ENCODE measurements around the gene BGN. TPM values are rescaled to one million over a fixed set of nuclear protein-coding genes. Genes with fewer than 3 reads are reported as not detected.

BGN gene
- total RNA-seq, 2 experiments from 2014 or later: not detected

GRCh38 chrX:153493085-153493484, 1.7 kb upstream of the BGN start:
- Histone ChIP-seq H3K4me2 (ENCODE audit: low read length) (no peak overlapping the region), H2AFZ (ENCODE audit: low read length) (no peak overlapping the region), H3K9me3 (ENCODE audit: low read length) (no peaks in the 10 kb centered on the region), H3K4me1 (ENCODE audit: insufficient read depth, low read length, poor library complexity, severe bottlenecking) (no peaks in the 10 kb centered on the region), H3K4me3 (ENCODE audit: low read depth, low read length, poor library complexity, severe bottlenecking) (no peak overlapping the region), H3K79me2 (ENCODE audit: insufficient read depth, low read depth, low read length) (no peaks in the 10 kb centered on the region), H3K27ac (ENCODE audit: low read depth, low read length, poor library complexity, severe bottlenecking) (no peak overlapping the region), H3K36me3 (ENCODE audit: insufficient read depth, low read length) (no peaks in the 10 kb centered on the region), H4K20me1 (ENCODE audit: insufficient read depth, low read length) (no peaks in the 10 kb centered on the region), H3K9me2 (ENCODE audit: insufficient read depth, low read length) (no peaks in the 10 kb centered on the region)
- no peak for DNase-seq (ENCODE audit: low spot score)
- TF ChIP-seq EZH2phosphoT487 (IDR thresholded peaks at IDR 0.05; ENCODE audit: borderline replicate concordance, low read depth, low read length) (no peak), CTCF (conservative IDR thresholded peaks at IDR 0.05; ENCODE audit: low read length) (no peak)
- ChIA-PET CTCF (ENCODE audit: unreplicated experiment) (no interaction called here), POLR2A (no interaction called here)
- no TSS peak for BruUV-seq (replicated peaks)
- intact Hi-C loops (cut with micrococcal nuclease; ENCODE audit: unreplicated experiment): no loop called here

- BruUV-seq (replicated peaks): no TSS peak
- ChIA-PET CTCF (ENCODE audit: unreplicated experiment) (interaction anchor here (0.5 kb wide), 1 partner anchor 23 kb away, joined by 5 read pairs; no protein-coding TSS in a partner anchor), POLR2A (no interaction called here)
- H3K4me3 ChIP-seq (ENCODE audit: low read depth, low read length, poor library complexity, severe bottlenecking): no peak overlapping the region
- no peaks in the 10 kb centered on the region for H4K20me1 ChIP-seq (ENCODE audit: insufficient read depth, low read length)
- H2AFZ ChIP-seq (ENCODE audit: low read length): no peak overlapping the region
- intact Hi-C loops (cut with micrococcal nuclease; ENCODE audit: unreplicated experiment): no loop called here
- H3K27ac ChIP-seq (ENCODE audit: low read depth, low read length, poor library complexity, severe bottlenecking): no peak overlapping the region
- no peak for DNase-seq (ENCODE audit: low spot score)
- no peaks in the 10 kb centered on the region for H3K79me2 ChIP-seq (ENCODE audit: insufficient read depth, low read depth, low read length)
- no peaks in the 10 kb centered on the region for H3K9me2 ChIP-seq (ENCODE audit: insufficient read depth, low read length)
- no peaks in the 10 kb centered on the region for H3K36me3 ChIP-seq (ENCODE audit: insufficient read depth, low read length)
- H3K4me2 ChIP-seq (ENCODE audit: low read length): no peak overlapping the region
- TF ChIP-seq CTCF (conservative IDR thresholded peaks at IDR 0.05; ENCODE audit: low read length) (no peak), EZH2phosphoT487 (IDR thresholded peaks at IDR 0.05; ENCODE audit: borderline replicate concordance, low read depth, low read length) (no peak)
- no peaks in the 10 kb centered on the region for H3K9me3 ChIP-seq (ENCODE audit: low read length)
- no peaks in the 10 kb centered on the region for H3K4me1 ChIP-seq (ENCODE audit: insufficient read depth, low read length, poor library complexity, severe bottlenecking)
Measured at GRCh38 chrX:153494061-153494460, 719 bp upstream of the BGN start.

DNA sequence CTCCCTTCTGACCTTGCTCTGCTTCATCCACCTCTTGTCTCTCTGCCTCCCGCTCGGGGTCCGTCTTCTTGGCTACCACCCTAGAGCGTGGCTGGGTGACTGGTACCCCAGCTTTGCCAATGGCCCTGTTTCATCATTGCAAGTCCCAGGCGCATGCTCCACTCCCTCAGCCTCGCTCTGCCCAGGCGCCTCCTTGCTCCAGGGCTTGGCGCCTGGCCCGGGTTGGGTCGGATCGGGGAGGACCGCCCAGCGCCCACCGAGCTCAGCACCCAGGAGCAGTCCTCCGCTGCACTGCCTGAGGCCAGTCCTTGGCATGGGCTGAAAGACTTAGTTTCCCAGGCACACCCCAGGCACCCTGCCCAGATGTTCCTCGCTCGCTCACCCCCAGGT, 577 bp downstream of the BGN start:
- ChIA-PET CTCF (ENCODE audit: unreplicated experiment) (no interaction called here), POLR2A (no interaction called here)
- H3K27ac ChIP-seq (ENCODE audit: low read depth, low read length, poor library complexity, severe bottlenecking): no peak overlapping the region
- H3K9me2 ChIP-seq (ENCODE audit: insufficient read depth, low read length): no peaks in the 10 kb centered on the region
- DNase-seq (ENCODE audit: low spot score): no peak
- no peak overlapping the region for H3K4me3 ChIP-seq (ENCODE audit: low read depth, low read length, poor library complexity, severe bottlenecking)
- intact Hi-C loops (cut with micrococcal nuclease; ENCODE audit: unreplicated experiment): no loop called here
- H3K79me2 ChIP-seq (ENCODE audit: insufficient read depth, low read depth, low read length): no peaks in the 10 kb centered on the region
- H3K36me3 ChIP-seq (ENCODE audit: insufficient read depth, low read length): no peaks in the 10 kb centered on the region
- H2AFZ ChIP-seq (ENCODE audit: low read length): no peak overlapping the region
- BruUV-seq (replicated peaks): no TSS peak
- no peak for TF ChIP-seq EZH2phosphoT487 (IDR thresholded peaks at IDR 0.05; ENCODE audit: borderline replicate concordance, low read depth, low read length)
- TF ChIP-seq CTCF (conservative IDR thresholded peaks at IDR 0.05; ENCODE audit: low read length): no peak
- H3K4me1 ChIP-seq (ENCODE audit: insufficient read depth, low read length, poor library complexity, severe bottlenecking): no peaks in the 10 kb centered on the region
- H3K9me3 ChIP-seq (ENCODE audit: low read length): no peaks in the 10 kb centered on the region
- H3K4me2 ChIP-seq (ENCODE audit: low read length): no peak overlapping the region
- no peaks in the 10 kb centered on the region for H4K20me1 ChIP-seq (ENCODE audit: insufficient read depth, low read length)
